Kidney epithelial cell (primary cell): ENCODE measurements around the gene PRRX2. TPM values are rescaled to one million over a fixed set of nuclear protein-coding genes. Genes with fewer than 3 reads are reported as not detected.

Source experiments
- DNase-seq: peaks from one replicate; pipeline ENCODE4 v3.0.0-alpha.2; 2010; ENCODE audit warnings: low read depth
- H3K27me3 ChIP-seq: 2 replicates; pipeline ENCODE4 v1.6.0; 2011; ENCODE audit warnings: low read length; ENCODE audit not compliant: control insufficient read depth, insufficient read depth
- H3K36me3 ChIP-seq: 2 replicates; pipeline ENCODE4 v1.5.1; 2011; ENCODE audit warnings: low read length; ENCODE audit not compliant: control insufficient read depth, insufficient read depth
- H3K4me3 ChIP-seq: 2 replicates; pipeline ENCODE4 v1.5.1; 2011; ENCODE audit warnings: low read depth, mild to moderate bottlenecking, control low read depth, low read length
- total RNA-seq: library from RNA; depleted of rRNA; stranded (reverse); fragments of >200 nt; gene quantifications from 2 replicates; pipeline ENCODE4 v1.2.3, GENCODE V29; 2015
- TF ChIP-seq, protein P1 (sequence below): IDR thresholded peaks from 2 replicates; pipeline ENCODE4 v1.5.1; 2011; ENCODE audit warnings: mild to moderate bottlenecking, moderate library complexity, low read length, control low read depth, inconsistent platforms; ENCODE audit not compliant: insufficient read depth, poor library complexity, severe bottlenecking

Gene PRRX2
- total RNA-seq, 1 donor from 2014 or later = not detected

DNA sequence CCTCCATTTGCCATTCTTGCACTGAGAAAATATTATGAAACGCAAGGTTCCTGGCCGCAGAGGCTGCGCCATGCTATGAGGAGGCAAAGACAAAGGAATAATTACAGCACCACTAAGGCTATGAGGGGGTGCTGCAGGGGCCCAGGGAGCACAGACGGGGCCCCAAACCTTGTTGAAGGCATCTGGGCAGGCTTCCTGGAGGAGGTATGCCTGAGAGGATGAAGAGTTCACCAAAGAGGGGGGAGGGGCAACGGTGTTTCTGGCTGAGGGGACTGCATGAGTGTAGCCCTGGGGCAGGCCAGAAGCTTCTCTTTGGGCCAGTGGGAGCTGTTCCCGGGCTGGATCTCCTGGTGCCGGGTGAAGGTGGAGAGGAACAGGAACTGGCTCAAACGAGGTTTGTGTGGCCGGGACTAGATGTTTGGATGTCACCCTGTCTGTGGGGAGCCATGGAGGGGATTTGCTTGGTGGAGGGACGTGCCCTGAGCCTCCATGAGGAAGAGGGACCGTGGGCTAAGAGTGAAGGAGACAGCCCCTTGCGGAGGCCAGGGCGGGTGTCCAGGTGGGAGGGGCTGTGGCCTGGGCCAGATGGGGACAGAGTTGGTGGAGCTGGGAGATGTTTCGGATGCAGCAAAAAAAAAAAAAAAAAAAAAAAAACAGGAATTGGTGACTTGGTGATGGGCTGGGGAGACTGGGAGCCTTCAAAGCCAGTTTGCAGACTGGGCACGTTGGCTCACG, 59.2 kb downstream of the PRRX2 start:
- H3K36me3 ChIP-seq = no peaks in the 10 kb centered on the region
- peaks cover 5% of the 10 kb centered on the region for H3K27me3 ChIP-seq
- no peak overlapping the region for H3K4me3 ChIP-seq
- DNase-seq = no peak
- TF ChIP-seq, protein P1, sequence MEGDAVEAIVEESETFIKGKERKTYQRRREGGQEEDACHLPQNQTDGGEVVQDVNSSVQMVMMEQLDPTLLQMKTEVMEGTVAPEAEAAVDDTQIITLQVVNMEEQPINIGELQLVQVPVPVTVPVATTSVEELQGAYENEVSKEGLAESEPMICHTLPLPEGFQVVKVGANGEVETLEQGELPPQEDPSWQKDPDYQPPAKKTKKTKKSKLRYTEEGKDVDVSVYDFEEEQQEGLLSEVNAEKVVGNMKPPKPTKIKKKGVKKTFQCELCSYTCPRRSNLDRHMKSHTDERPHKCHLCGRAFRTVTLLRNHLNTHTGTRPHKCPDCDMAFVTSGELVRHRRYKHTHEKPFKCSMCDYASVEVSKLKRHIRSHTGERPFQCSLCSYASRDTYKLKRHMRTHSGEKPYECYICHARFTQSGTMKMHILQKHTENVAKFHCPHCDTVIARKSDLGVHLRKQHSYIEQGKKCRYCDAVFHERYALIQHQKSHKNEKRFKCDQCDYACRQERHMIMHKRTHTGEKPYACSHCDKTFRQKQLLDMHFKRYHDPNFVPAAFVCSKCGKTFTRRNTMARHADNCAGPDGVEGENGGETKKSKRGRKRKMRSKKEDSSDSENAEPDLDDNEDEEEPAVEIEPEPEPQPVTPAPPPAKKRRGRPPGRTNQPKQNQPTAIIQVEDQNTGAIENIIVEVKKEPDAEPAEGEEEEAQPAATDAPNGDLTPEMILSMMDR = no peak

DNA sequence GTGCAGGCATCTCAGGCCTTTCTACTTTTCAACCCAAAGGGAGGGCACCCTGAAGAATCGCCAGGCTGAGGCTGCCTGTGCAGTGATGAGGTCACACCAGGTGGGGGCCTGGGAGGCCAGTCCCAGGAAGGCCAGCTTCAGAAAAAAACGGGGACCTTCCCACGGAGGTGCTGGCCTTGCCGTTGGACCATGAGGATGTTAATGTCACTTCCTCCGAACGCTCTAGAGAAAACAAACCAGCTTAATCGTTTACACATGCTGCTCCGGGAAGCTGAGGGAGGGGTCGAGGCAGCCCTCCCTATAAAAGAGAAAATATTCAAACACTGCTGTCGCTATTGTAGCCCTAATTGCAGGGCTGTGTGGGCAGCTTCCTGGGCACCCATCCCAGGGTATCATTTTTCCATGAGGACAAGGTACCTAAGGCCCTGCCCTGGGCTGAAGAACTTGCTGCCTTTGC, 60.4 kb downstream of the PRRX2 start:
- Histone ChIP-seq H3K4me3 (no peak overlapping the region), H3K36me3 (no peaks in the 10 kb centered on the region), H3K27me3 (peaks cover 6% of the 10 kb centered on the region)
- no peak for DNase-seq
- TF ChIP-seq, protein P1 = no peak

DNA sequence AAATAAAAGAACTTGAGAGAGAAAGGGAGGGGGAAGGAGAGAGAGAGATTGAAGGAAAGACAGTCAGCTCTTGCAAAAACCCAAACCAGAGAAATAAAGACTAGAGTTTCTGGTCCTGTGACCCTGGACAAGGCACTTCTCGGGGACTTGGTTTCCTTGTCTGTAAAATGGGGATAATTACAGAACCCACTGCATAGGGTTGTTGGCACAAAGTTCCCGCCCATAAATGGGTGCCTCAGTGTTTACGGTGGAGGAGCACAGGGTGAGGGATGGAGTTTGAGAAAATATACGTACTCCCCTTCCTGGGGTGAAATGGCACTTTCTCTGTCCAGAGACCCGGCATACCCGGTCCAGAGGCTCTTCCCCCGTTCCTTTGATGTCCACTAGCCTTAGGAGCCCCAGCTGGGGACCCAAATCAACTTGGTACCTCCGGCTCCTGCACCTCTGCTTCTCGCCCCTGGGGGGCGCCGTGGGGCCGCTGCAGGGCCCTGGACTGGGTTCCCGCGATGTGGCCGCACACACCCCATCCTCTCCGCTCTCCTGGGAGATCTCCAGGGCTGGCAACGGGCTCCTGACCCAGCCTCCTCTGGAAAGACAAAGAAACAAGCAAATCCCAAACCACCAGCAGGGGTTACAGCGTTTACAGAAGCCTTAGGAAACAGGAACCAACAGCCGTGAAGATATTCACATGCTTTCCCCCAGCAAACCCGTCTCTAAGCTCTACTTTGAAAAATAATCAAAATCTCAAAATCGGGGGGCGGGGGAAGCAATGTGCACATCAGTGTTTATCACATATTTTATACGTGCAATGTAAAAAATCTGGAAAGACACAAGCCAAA, 61.1 kb downstream of the PRRX2 start:
- TF ChIP-seq, protein P1 = peak; percentile 98
- no peak overlapping the region for H3K4me3 ChIP-seq
- peaks cover 6% of the 10 kb centered on the region for H3K27me3 ChIP-seq
- DNase-seq = no peak
- no peaks in the 10 kb centered on the region for H3K36me3 ChIP-seq

DNA sequence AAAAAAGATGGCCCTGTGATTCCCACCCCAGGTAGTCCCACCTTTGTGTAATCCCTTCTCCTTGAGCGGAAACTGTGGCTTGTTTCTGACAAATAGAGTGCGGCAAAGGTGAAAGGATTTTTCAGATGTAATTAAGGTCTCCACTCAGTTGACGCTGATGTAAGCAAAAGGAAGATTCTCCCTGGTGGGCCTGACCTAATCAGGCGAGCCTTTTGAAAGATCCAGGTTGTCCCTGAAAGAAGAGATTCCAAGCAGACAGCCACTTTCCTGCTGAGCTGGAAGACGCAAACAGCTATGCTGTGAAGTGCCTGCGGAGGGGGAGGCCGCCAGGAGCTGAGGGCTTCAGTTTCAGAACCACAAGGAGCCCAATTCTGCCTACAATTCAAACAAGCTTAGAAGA, 63.3 kb downstream of the PRRX2 start:
- DNase-seq = no peak
- no peaks in the 10 kb centered on the region for H3K36me3 ChIP-seq
- no peak overlapping the region for H3K4me3 ChIP-seq
- H3K27me3 ChIP-seq = peaks cover 11% of the 10 kb centered on the region
- TF ChIP-seq, protein P1 = no peak

DNA sequence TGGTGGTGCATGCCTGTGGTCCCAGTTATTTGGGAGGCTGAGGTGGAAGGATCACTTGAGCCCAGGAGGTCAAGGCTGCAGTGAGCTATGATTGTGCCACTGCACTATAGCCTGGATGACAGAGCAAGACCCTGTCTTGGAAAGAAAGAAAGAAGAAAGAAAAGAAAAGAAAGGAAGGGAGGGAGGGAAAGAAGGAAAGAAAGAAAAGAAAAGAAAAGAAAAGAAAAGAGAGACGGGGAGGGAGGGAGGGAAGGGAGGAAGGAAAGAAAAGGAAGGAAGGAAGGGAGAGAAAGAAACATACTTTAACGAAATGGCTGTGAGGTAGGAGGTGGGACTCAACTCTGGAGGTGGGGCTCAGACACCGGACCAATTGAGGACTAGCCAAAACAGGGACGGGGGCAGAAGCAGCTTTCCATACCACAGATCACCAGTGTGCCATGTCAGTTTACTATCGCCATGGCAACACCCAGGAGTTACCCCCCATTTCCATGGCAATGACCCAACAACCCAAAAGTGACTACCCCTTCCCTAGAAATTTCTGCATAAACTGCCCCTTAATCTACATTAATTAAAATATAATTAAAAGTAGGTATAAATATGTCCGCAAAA, 66.1 kb downstream of the PRRX2 start:
- TF ChIP-seq, protein P1 = no peak
- Histone ChIP-seq H3K27me3 (peaks cover 15% of the 10 kb centered on the region), H3K4me3 (no peak overlapping the region), H3K36me3 (no peaks in the 10 kb centered on the region)
- DNase-seq = no peak
